IPS-15b (cell line): ENCODE results near the gene UAP1L1.
"Not testable (repeated sequence)": the region's sequence is repeated elsewhere in the genome, so short reads cannot be mapped to it uniquely, and the experiment has no call there.

Source experiments
- H3K27me3 ChIP-seq: one replicate; pipeline ENCODE4 v1.6.1; 2013; ENCODE audit warnings: low read length; ENCODE audit not compliant: control insufficient read depth, insufficient read depth
- H3K36me3 ChIP-seq: one replicate; pipeline ENCODE4 v1.6.1; 2013; ENCODE audit warnings: low read length; ENCODE audit not compliant: control insufficient read depth, insufficient read depth
- H3K4me1 ChIP-seq: one replicate; pipeline ENCODE4 v1.6.1; 2013; ENCODE audit warnings: mild to moderate bottlenecking, low read length; ENCODE audit not compliant: control insufficient read depth, insufficient read depth
- H3K4me3 ChIP-seq: one replicate; pipeline ENCODE4 v1.5.1; 2013; ENCODE audit warnings: low read depth, low read length
- H3K9ac ChIP-seq: one replicate; pipeline ENCODE4 v1.6.1; 2013; ENCODE audit warnings: low read depth, mild to moderate bottlenecking, low read length
- H3K9me3 ChIP-seq: one replicate; pipeline ENCODE4 v1.6.1; 2013; ENCODE audit warnings: mild to moderate bottlenecking, low read length; ENCODE audit not compliant: control insufficient read depth, insufficient read depth

The UAP1L1 gene

GRCh38 chr9:137053944-137054931 lies 23.1 kb upstream of the UAP1L1 start, which contains the start of gene ENTPD2:
ENTPD2 (minus strand) TSS chr9:137054061; CDS start chr9:137053997, 64 bp downstream.
- Histone ChIP-seq H3K4me1 (peaks cover 3% of the 10 kb centered on the region), H3K9me3 (no peaks in the 10 kb centered on the region), H3K4me3 (peak within 1 kb of the TSS; percentile 43), H3K9ac (no peak within 1 kb of the TSS), H3K36me3 (no peaks in the 10 kb centered on the region), H3K27me3 (peaks cover 25% of the 10 kb centered on the region)

GRCh38 chr9:137054932-137055384 lies 22.4 kb upstream of the UAP1L1 start:
- Histone ChIP-seq H3K4me3 (no peak overlapping the region), H3K9ac (no peak overlapping the region), H3K27me3 (peaks cover 21% of the 10 kb centered on the region), H3K9me3 (no peaks in the 10 kb centered on the region), H3K4me1 (peaks cover 3% of the 10 kb centered on the region), H3K36me3 (no peaks in the 10 kb centered on the region)

GRCh38 chr9:137055385-137056364 lies 21.6 kb upstream of the UAP1L1 start:
- Histone ChIP-seq H3K4me3 (no peak overlapping the region), H3K4me1 (peaks cover 3% of the 10 kb centered on the region), H3K36me3 (no peaks in the 10 kb centered on the region), H3K9ac (peak overlapping the region; percentile 24), H3K27me3 (peaks cover 21% of the 10 kb centered on the region), H3K9me3 (no peaks in the 10 kb centered on the region)

DNA sequence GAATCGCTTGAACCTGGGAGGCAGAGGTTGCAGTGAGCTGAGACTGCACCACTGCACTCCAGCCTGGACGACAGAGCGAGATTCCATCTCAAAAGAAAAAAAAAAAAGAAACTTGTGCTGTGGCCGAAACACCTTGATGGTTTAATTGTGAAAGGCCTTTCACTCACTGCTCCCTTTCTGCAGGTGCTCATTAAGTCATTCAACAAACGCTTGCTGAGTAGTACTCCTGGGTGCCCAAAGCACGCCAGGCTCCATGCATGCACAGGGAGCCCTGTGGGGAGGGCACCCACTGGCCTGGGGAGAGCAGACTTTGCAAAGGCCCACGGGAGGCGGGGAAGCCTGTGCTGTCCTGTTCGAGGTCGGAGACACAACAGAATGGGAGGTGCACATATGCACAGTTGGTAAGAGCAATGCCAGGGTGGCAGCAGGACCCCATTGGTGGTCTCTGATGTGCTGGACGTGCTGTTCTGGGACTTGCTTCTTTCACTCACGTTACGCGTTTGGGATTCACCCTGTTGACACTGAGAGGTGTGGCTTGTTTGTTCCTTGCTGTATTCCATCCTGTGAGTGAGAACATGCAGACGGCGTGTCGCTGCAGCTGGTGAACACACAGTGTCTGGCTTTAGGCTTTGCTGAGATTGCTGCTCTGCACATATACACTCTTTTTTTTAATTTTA lies 20.4 kb upstream of the UAP1L1 start:
- H3K4me3 ChIP-seq, result no peak overlapping the region
- no peaks in the 10 kb centered on the region for H3K36me3 ChIP-seq
- H3K9me3 ChIP-seq, result no peaks in the 10 kb centered on the region
- H3K27me3 ChIP-seq, result peaks cover 21% of the 10 kb centered on the region
- H3K9ac ChIP-seq, result no peak overlapping the region
- H3K4me1 ChIP-seq, result peaks cover 3% of the 10 kb centered on the region

DNA sequence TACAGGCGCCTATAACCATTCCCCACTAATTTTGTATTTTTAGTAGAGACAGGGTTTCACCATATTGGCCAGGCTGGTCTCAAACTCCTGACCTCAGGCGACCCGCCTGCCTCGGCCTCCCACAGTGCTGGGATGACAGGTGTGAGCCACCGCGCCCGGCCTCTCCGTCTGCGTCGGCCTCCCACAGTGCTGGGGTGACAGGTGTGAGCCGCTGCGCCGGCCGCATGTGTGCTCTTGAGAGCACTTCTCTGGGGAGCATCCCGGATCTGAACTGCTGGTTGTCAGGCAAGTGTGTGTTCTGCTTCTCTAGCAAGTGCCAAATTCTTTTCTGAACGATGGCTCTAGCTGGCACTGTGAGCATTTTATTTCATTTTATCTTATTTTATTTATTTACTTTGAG lies 19.8 kb upstream of the UAP1L1 start:
- Histone ChIP-seq H3K9me3 (no peaks in the 10 kb centered on the region), H3K9ac (no peak overlapping the region), H3K27me3 (peaks cover 14% of the 10 kb centered on the region), H3K36me3 (no peaks in the 10 kb centered on the region), H3K4me3 (no peak overlapping the region), H3K4me1 (peaks cover 3% of the 10 kb centered on the region)

GRCh38 chr9:137058521-137059234 lies 18.6 kb upstream of the UAP1L1 start:
- no peaks in the 10 kb centered on the region for H3K9me3 ChIP-seq
- peaks cover 3% of the 10 kb centered on the region for H3K4me1 ChIP-seq
- H3K9ac ChIP-seq, result no peak overlapping the region
- peaks cover 6% of the 10 kb centered on the region for H3K27me3 ChIP-seq
- H3K36me3 ChIP-seq, result no peaks in the 10 kb centered on the region
- H3K4me3 ChIP-seq, result no peak overlapping the region

- Histone ChIP-seq H3K36me3 (peaks cover 10% of the 10 kb centered on the region), H3K9me3 (no peaks in the 10 kb centered on the region), H3K27me3 (no peaks in the 10 kb centered on the region), H3K4me3 (no peak overlapping the region), H3K9ac (no peak overlapping the region), H3K4me1 (no peaks in the 10 kb centered on the region)
Observed at GRCh38 chr9:137062384-137062783, 14.9 kb upstream of the UAP1L1 start.

- H3K9ac ChIP-seq, H3K36me3 ChIP-seq, H3K27me3 ChIP-seq, H3K9me3 ChIP-seq, H3K4me3 ChIP-seq, H3K4me1 ChIP-seq: not testable (repeated sequence)
Observed at GRCh38 chr9:137062798-137063197, 14.5 kb upstream of the UAP1L1 start.

GRCh38 chr9:137063311-137064026 lies 13.8 kb upstream of the UAP1L1 start:
- no peak overlapping the region for H3K4me3 ChIP-seq
- no peaks in the 10 kb centered on the region for H3K9me3 ChIP-seq
- H3K36me3 ChIP-seq, result peaks cover 10% of the 10 kb centered on the region
- H3K4me1 ChIP-seq, result no peaks in the 10 kb centered on the region
- H3K9ac ChIP-seq, result no peak overlapping the region
- no peaks in the 10 kb centered on the region for H3K27me3 ChIP-seq

DNA sequence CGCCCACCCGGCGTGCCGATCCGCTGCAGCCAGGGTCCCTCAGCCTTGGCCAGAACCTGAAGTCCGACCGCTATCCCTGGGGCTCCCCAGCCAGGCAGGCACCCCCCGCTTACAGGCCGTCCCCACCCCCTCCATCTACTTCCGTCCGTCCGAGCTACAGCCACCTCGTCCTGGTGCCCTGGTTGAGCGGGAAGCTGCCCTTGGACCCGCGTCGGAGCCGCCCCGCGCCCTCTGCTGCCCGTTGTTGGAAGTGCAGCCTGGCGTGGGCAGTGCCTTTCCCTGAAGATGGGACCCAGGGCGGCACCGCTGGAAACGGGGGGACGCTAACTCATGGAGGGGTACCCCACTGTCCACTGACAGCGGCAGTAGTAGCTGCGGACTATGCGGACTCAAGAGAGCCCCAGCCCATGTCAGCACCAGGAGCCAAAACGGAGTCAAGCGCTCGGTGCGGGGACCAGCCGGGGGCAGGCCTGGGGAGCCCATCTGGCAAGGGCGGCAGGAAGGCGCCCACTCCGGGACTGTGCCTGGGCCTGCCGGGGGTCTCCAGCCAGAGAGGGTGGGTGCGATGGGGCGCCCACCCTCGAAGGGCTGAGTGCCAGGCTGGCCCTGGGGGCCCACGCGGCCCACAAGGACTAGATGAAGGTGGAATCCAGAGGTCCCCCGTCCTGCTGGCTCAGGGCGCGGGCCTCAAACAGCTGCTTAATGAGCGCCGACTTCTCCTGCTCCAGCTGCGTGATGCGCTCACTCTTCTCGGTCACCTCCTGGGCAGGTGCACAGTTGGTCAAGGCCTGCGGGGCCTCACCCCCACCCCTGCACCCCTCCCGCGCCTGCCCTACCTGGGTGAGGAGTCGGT lies 13.1 kb upstream of the UAP1L1 start:
- Histone ChIP-seq H3K27me3 (peaks cover 4% of the 10 kb centered on the region), H3K9ac (no peak overlapping the region), H3K36me3 (peaks cover 10% of the 10 kb centered on the region)

More for the DNA sequence above, 13.1 kb upstream of the UAP1L1 start:
- no peaks in the 10 kb centered on the region for H3K9me3 ChIP-seq
- H3K4me1 ChIP-seq, result no peaks in the 10 kb centered on the region
- no peak overlapping the region for H3K4me3 ChIP-seq
